B cell (primary cell): ENCODE measurements around the gene NMT2. TPM values are rescaled to one million over a fixed set of nuclear protein-coding genes. Genes with fewer than 3 reads are reported as not detected.
A peak's percentile ranks its signal among the peaks of the same experiment; 100 is the strongest.

Experiments
- ATAC-seq: fragments of 200-7000 bp; cut with Tn5 transposase; one replicate; pipeline ENCODE4 v1.10.0; 2021; ENCODE audit warnings: low read depth, mild to moderate bottlenecking, moderate number of reproducible peaks, moderate library complexity
- CTCF ChIA-PET: fragments of 350-600 bp; sonication (Branson Sonifier 250); formaldehyde crosslinking; loops from one replicate; lab custom pipeline; 2021; ENCODE audit warnings: antibody characterized with exemption, inconsistent platforms; lab: Charles Lee
- POLR2A ChIA-PET: fragments of 350-600 bp; sonication (Branson Sonifier 250); formaldehyde crosslinking; loops from one replicate; lab custom pipeline; 2021; ENCODE audit warnings: antibody characterized with exemption; lab: Charles Lee
- DNase-seq: peaks from one replicate; pipeline ENCODE4 v3.0.0; 2013
- H2AFZ ChIP-seq: 2 replicates; pipeline ENCODE4 v1.6.1; 2012; ENCODE audit warnings: mild to moderate bottlenecking, low read depth, low read length; ENCODE audit not compliant: insufficient read depth, poor library complexity, severe bottlenecking
- H3K27ac ChIP-seq, 2 donors: 1 replicate in 1 of 2; 2 replicates in 1 of 2; pipeline ENCODE4 v1.5.1; 2012 to 2013; ENCODE audit warnings: low read length in 2 of 2, mild to moderate bottlenecking in 2 of 2, moderate library complexity in 1 of 2
- H3K27me3 ChIP-seq, 4 experiments: fragments of 200-600 bp in 1 of 4; sonication (generic) in 1 of 4; replicated peaks in 1 of 4; 1 replicate in 2 of 4; 2 replicates in 2 of 4; pipeline versions ENCODE4 v1.6.1 to v1.7.0; 2013 to 2016; ENCODE audit warnings: low read length in 3 of 4, mild to moderate bottlenecking in 2 of 4, mixed read lengths in 1 of 4, moderate library complexity in 1 of 4; ENCODE audit not compliant: insufficient read depth in 4 of 4, control insufficient read depth in 3 of 4; ENCODE audit errors: control extremely low read depth in 1 of 4
- H3K36me3 ChIP-seq, 2 experiments: replicated peaks in 1 of 2; 1 replicate in 1 of 2; 2 replicates in 1 of 2; pipeline versions ENCODE4 v1.6.1 to v1.7.1; 2013; ENCODE audit warnings: low read length in 1 of 2; ENCODE audit not compliant: insufficient read depth in 2 of 2, control insufficient read depth in 1 of 2; ENCODE audit errors: control extremely low read depth in 1 of 2, extremely low read depth in 1 of 2
- H3K4me1 ChIP-seq, 2 donors: fragments of 200-600 bp in 1 of 2; sonication (generic) in 1 of 2; 1 replicate in 1 of 2; 2 replicates in 1 of 2; pipeline versions ENCODE4 v1.5.1 to v1.6.1; 2013 to 2017; ENCODE audit warnings: low read length in 2 of 2; ENCODE audit not compliant: control insufficient read depth in 2 of 2, insufficient read depth in 2 of 2
- H3K4me2 ChIP-seq: replicated peaks from 2 replicates; pipeline ENCODE3; 2012; ENCODE audit warnings: mild to moderate bottlenecking, low read depth, low read length; ENCODE audit not compliant: poor library complexity, severe bottlenecking
- H3K4me3 ChIP-seq, 5 experiments: fragments of 200-600 bp in 1 of 5; sonication (generic) in 1 of 5; 1 replicate in 3 of 5; 2 replicates in 2 of 5; pipeline versions ENCODE4 v1.5.1 to v1.7.0; 2011 to 2016; ENCODE audit warnings: low read length in 4 of 5, mild to moderate bottlenecking in 4 of 5, low read depth in 2 of 5, control low read depth in 1 of 5, moderate library complexity in 1 of 5; ENCODE audit not compliant: insufficient read depth in 1 of 5; ENCODE audit errors: control extremely low read depth in 1 of 5, extremely low read depth in 1 of 5
- H3K79me2 ChIP-seq: fragments of 200-600 bp; sonication (generic); one replicate; pipeline ENCODE4 v1.6.0; 2016; ENCODE audit warnings: low read length; ENCODE audit not compliant: control insufficient read depth, insufficient read depth
- H3K9ac ChIP-seq: fragments of 200-600 bp; sonication (generic); 2 replicates; pipeline ENCODE4 v1.6.1; 2017; ENCODE audit warnings: mild to moderate bottlenecking, low read length, moderate library complexity
- H3K9me3 ChIP-seq, 3 donors: one replicate each; pipeline versions ENCODE4 v1.6.1 to v1.7.1; 2013; ENCODE audit warnings: low read length in 2 of 3; ENCODE audit not compliant: control insufficient read depth in 2 of 3, insufficient read depth in 1 of 3; ENCODE audit errors: control extremely low read depth in 1 of 3
- H4K20me1 ChIP-seq: 2 replicates; pipeline ENCODE4 v1.6.0; 2012; ENCODE audit warnings: mild to moderate bottlenecking, low read length; ENCODE audit not compliant: insufficient read depth, control insufficient read depth, poor library complexity, severe bottlenecking
- H3K27ac Mint-ChIP-seq: one replicate; pipeline ENCODE4 v1.8.0; 2021; ENCODE audit warnings: mixed read lengths
- H3K27me3 Mint-ChIP-seq: one replicate; pipeline ENCODE4 v1.8.0; 2021; ENCODE audit warnings: mixed read lengths
- H3K4me1 Mint-ChIP-seq: one replicate; pipeline ENCODE4 v1.8.0; 2021; ENCODE audit warnings: mixed read lengths
- H3K4me3 Mint-ChIP-seq: one replicate; pipeline ENCODE4 v1.8.0; 2021; ENCODE audit warnings: mixed read lengths
- H3K9me3 Mint-ChIP-seq: one replicate; pipeline ENCODE4 v1.8.0; 2022; ENCODE audit warnings: mixed read lengths; ENCODE audit not compliant: insufficient read depth
- EZH2 ChIP-seq: IDR thresholded peaks from 2 replicates; pipeline ENCODE4 v1.6.1; 2012; ENCODE audit warnings: borderline replicate concordance, low read depth, mild to moderate bottlenecking, moderate library complexity, low read length; ENCODE audit not compliant: insufficient read depth, poor library complexity, severe bottlenecking
- WGBS: methylation state at CpG from one replicate; pipeline ENCODE4 v1.1.5; 2013; ENCODE audit warnings: missing lambda C conversion rate; ENCODE audit not compliant: insufficient coverage; 5-methylcytosine and 5-hydroxymethylcytosine counted together
- intact Hi-C: fragments of 100-400 bp; cut with micrococcal nuclease; formaldehyde crosslinking; loops from one replicate; pipeline ENCODE4 v1.10.0; 2022
- polyA plus RNA-seq: library from polyadenylated mRNA; depleted of rRNA; stranded (reverse); fragments of >200 nt; gene quantifications from 2 replicates; pipeline ENCODE4 v1.2.3, GENCODE V29; 2012
- total RNA-seq, 2 donors: library from RNA; stranded (reverse); fragments of 120-200 nt in 1 of 2; gene quantifications; 1 replicate in 1 of 2; 2 replicates in 1 of 2; pipeline versions ENCODE4 v1.2.3 to v1.2.4, GENCODE V29; 2013 to 2022
- TF ChIP-seq, protein P1 (sequence below): fragments of 200-600 bp; IDR thresholded peaks from one replicate; pipeline ENCODE4 v1.8.0; 2022; ENCODE audit warnings: antibody characterized with exemption, mild to moderate bottlenecking

The NMT2 gene
- total and polyA plus RNA-seq, 2 donors (not counting 1 experiment from before 2014, with no cell fraction given) = 2.8 to 73.3 TPM

DNA sequence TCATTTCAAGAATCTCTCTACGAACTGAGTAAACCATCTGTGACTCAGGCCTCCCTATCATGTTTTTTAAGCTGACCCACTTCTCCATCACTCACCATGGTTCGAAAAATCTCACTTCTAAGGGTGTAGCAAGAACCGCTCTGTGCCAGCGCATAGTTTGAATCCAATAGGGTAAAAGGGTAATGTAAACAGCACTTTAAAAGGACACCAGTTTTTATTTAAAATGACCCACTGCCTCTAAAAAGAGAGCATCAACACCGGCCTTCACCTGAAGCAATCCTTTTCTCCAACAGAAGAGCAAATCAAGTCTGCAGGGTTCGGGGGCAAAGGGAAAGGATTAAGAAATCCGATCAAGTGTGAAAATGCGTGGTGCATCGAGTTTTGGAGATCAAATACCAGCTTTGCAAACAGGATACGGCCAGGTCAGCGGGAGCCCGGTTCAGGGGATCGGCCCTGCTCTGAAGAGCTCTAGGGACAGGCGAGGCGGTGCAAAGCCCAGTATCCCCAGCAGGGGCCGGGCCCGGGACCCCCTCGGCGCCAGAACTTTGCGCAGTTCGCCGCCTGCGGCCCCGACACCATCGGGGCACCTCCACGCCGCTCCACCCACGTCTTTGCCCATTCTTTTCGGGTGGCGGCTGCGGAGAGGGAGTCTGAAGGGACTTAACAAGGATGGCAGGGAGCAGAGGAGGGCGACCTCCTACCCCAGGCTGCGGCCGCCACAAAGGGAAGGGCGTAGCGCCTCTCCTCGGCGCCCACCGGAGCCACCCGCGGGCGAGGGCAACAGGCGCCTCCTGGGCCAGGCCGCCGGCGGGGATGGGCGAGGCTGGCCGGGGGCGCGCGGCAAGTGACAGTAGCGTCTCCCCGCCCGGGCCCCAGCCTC, 842 bp downstream of the NMT2 start:
- Histone ChIP-seq H3K27ac (peak overlapping the region in 1 of 2 donors; percentile 68), H3K36me3 (no peaks in the 10 kb centered on the region), H3K27me3 (no peaks in the 10 kb centered on the region), H3K9me3 (no peaks in the 10 kb centered on the region), H4K20me1 (no peaks in the 10 kb centered on the region), H3K4me3 (peak overlapping the region; percentile 21 to 89 (median 83)), H2AFZ (peak overlapping the region; percentile 99), H3K4me2 (peak overlapping the region; percentile 95), H3K4me1 (peaks cover 21 to 27% of the 10 kb centered on the region in 2 donors), H3K9ac (peak overlapping the region; percentile 85), H3K79me2 (peaks cover 5% of the 10 kb centered on the region)
- ChIA-PET POLR2A (interaction anchor here (0.7 to 3.2 kb wide), 4 partner anchors 22 to 70 kb away, joined by 3 to 24 read pairs (median 4); no protein-coding TSS in a partner anchor), CTCF (interaction anchor here (0.6 to 4.0 kb wide), 11 partner anchors 16 to 655 kb away, joined by 3 to 21 read pairs (median 3); no protein-coding TSS in a partner anchor)
- WGBS = 2% methylated on average over 50 of the region's 54 CpGs
- DNase-seq = peak; percentile 74
- no peaks in the 10 kb centered on the region for H3K27me3 Mint-ChIP-seq
- ATAC-seq = peak; percentile 18
- intact Hi-C loops = loop anchor here (1.0 to 5.0 kb wide), 9 partner anchors 26 to 1581 kb away; partner anchors contain the start of genes ACBD7, DCLRE1C, PRPF18 and RPP38
- H3K4me3 Mint-ChIP-seq = peak overlapping the region; percentile 95
- peaks cover 34% of the 10 kb centered on the region for H3K4me1 Mint-ChIP-seq
- no peaks in the 10 kb centered on the region for H3K9me3 Mint-ChIP-seq
- peak overlapping the region; percentile 88 for H3K27ac Mint-ChIP-seq
- TF ChIP-seq, protein P1, sequence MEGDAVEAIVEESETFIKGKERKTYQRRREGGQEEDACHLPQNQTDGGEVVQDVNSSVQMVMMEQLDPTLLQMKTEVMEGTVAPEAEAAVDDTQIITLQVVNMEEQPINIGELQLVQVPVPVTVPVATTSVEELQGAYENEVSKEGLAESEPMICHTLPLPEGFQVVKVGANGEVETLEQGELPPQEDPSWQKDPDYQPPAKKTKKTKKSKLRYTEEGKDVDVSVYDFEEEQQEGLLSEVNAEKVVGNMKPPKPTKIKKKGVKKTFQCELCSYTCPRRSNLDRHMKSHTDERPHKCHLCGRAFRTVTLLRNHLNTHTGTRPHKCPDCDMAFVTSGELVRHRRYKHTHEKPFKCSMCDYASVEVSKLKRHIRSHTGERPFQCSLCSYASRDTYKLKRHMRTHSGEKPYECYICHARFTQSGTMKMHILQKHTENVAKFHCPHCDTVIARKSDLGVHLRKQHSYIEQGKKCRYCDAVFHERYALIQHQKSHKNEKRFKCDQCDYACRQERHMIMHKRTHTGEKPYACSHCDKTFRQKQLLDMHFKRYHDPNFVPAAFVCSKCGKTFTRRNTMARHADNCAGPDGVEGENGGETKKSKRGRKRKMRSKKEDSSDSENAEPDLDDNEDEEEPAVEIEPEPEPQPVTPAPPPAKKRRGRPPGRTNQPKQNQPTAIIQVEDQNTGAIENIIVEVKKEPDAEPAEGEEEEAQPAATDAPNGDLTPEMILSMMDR = peak; percentile 47
- TF ChIP-seq EZH2 = no peak
